Keratinocyte (primary cell): ENCODE measurements around the gene UNC13C.

Experiments
- EZH2 ChIP-seq: IDR thresholded peaks from one replicate; pipeline ENCODE4 v1.6.1; 2012; ENCODE audit warnings: inconsistent platforms, mild to moderate bottlenecking, low read length, moderate library complexity
- TF ChIP-seq, protein P1 (sequence below), 3 experiments: IDR thresholded peaks in 1 of 3; conservative IDR thresholded peaks in 1 of 3; optimal IDR thresholded peaks in 1 of 3; 2 replicates in 2 of 3; 3 replicates in 1 of 3; pipeline versions ENCODE3 to v1.5.1; 2011; ENCODE audit warnings: low read length in 3 of 3, mild to moderate bottlenecking in 3 of 3, moderate library complexity in 2 of 3, control low read depth in 1 of 3, inconsistent platforms in 1 of 3; ENCODE audit not compliant: insufficient read depth in 2 of 3; ENCODE audit errors: extremely low read depth in 1 of 3

DNA sequence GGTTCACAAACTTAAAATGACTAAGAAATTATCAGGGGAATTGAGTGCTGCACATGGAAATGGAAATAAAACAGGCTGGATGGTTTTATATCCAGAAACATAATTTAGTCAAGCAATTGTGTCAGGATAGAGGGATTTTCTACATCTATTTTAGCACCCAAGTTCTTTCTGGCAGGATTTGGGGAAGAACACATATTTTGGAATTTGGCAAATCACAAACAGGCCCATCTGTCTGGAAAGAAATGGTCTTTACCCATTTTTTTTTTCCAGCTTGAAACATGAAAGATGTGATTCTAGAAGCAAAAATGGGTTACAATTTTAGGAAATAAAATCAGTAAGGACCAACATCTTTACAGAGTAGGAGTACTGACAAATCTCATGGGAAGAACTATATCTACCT lies 14.4 kb upstream of the UNC13C start:
- TF ChIP-seq, protein P1, sequence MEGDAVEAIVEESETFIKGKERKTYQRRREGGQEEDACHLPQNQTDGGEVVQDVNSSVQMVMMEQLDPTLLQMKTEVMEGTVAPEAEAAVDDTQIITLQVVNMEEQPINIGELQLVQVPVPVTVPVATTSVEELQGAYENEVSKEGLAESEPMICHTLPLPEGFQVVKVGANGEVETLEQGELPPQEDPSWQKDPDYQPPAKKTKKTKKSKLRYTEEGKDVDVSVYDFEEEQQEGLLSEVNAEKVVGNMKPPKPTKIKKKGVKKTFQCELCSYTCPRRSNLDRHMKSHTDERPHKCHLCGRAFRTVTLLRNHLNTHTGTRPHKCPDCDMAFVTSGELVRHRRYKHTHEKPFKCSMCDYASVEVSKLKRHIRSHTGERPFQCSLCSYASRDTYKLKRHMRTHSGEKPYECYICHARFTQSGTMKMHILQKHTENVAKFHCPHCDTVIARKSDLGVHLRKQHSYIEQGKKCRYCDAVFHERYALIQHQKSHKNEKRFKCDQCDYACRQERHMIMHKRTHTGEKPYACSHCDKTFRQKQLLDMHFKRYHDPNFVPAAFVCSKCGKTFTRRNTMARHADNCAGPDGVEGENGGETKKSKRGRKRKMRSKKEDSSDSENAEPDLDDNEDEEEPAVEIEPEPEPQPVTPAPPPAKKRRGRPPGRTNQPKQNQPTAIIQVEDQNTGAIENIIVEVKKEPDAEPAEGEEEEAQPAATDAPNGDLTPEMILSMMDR (optimal IDR thresholded peaks at IDR 0.05 in 1 of 3, IDR thresholded peaks at IDR 0.05 in 1 of 3, conservative IDR thresholded peaks at IDR 0.05 in 1 of 3; ENCODE audit: extremely low read depth in 1 of 3, insufficient read depth in 2 of 3, low read length in 3 of 3): no peak
- TF ChIP-seq EZH2: no peak
